ENCODE results near the gene ITPR2. TPM values are rescaled to one million over a fixed set of nuclear protein-coding genes. Genes with fewer than 3 reads are reported as not detected.

Gene ITPR2
- total RNA-seq, 1 donor from 2014 or later: 74.5 TPM

- H3K27me3 Mint-ChIP-seq: no peaks in the 10 kb centered on the region
- no peak overlapping the region for H3K4me3 Mint-ChIP-seq
- H3K36me3 Mint-ChIP-seq (ENCODE audit: low read depth): peaks cover 10% of the 10 kb centered on the region
- H3K9me3 Mint-ChIP-seq: no peaks in the 10 kb centered on the region
- H3K4me1 Mint-ChIP-seq: peaks cover 43% of the 10 kb centered on the region
- ChIA-PET CTCF (interaction anchor here (1.1 kb wide), 1 partner anchor 310 kb away, joined by 3 read pairs; no protein-coding TSS in a partner anchor), POLR2A (interaction anchor here (0.6 kb wide), 1 partner anchor 309 kb away, joined by 3 read pairs; no protein-coding TSS in a partner anchor)
- no peak for TF ChIP-seq CTCF (IDR thresholded peaks at IDR 0.05)
- DNase-seq (no peak), ATAC-seq (ENCODE audit: low read depth) (no peak)
- H3K27ac Mint-ChIP-seq: no peak overlapping the region
- intact Hi-C loops (cut with micrococcal nuclease): no loop called here
Observed at GRCh38 chr12:26466726-26467125, 366.3 kb downstream of the ITPR2 start.

- CTCF ChIA-PET: interaction anchor here (1.1 kb wide), 1 partner anchor 309 kb away, joined by 3 read pairs; no protein-coding TSS in a partner anchor
Observed at GRCh38 chr12:26465419-26466097, 367.4 kb downstream of the ITPR2 start.

GRCh38 chr12:26461776-26462175 is 371.2 kb downstream of the ITPR2 start:
- ChIA-PET CTCF (interaction anchor here (1.6 kb wide), 1 partner anchor 17 kb away, joined by 3 read pairs; no protein-coding TSS in a partner anchor), POLR2A (interaction anchor here (0.7 to 2.6 kb wide), 13 partner anchors 10 to 1408 kb away, joined by 3 to 17 read pairs (median 4); no protein-coding TSS in a partner anchor)
- no peak for DNase-seq
- H3K27ac Mint-ChIP-seq: peak overlapping the region; percentile 54
- peaks cover 24% of the 10 kb centered on the region for H3K4me1 Mint-ChIP-seq
- peak overlapping the region; percentile 22 for H3K4me3 Mint-ChIP-seq
- peak; percentile 79 for ATAC-seq (ENCODE audit: low read depth)
- no peaks in the 10 kb centered on the region for H3K27me3 Mint-ChIP-seq
- no peak for TF ChIP-seq CTCF (IDR thresholded peaks at IDR 0.05)
- peaks cover 33% of the 10 kb centered on the region for H3K36me3 Mint-ChIP-seq (ENCODE audit: low read depth)
- intact Hi-C loops (cut with micrococcal nuclease): loop anchor here (1.0 to 2.0 kb wide), 2 partner anchors 10 to 15 kb away; no protein-coding TSS in a partner anchor
- no peaks in the 10 kb centered on the region for H3K9me3 Mint-ChIP-seq

More at GRCh38 chr12:26465419-26466097, 367.4 kb downstream of the ITPR2 start:
- Mint-ChIP-seq H3K4me3 (no peak overlapping the region), H3K36me3 (ENCODE audit: low read depth) (peaks cover 10% of the 10 kb centered on the region), H3K27me3 (no peaks in the 10 kb centered on the region), H3K9me3 (no peaks in the 10 kb centered on the region), H3K4me1 (peaks cover 35% of the 10 kb centered on the region), H3K27ac (no peak overlapping the region)
- no peak for ATAC-seq (ENCODE audit: low read depth)
- TF ChIP-seq CTCF (IDR thresholded peaks at IDR 0.05): no peak
- no peak for DNase-seq
- intact Hi-C loops (cut with micrococcal nuclease): no loop called here
- POLR2A ChIA-PET: no interaction called here

- intact Hi-C loops (cut with micrococcal nuclease): loop anchor here (2.0 kb wide), 1 partner anchor 14 kb away; no protein-coding TSS in a partner anchor
- no peaks in the 10 kb centered on the region for H3K27me3 Mint-ChIP-seq
- TF ChIP-seq CTCF (IDR thresholded peaks at IDR 0.05): no peak
- H3K27ac Mint-ChIP-seq: no peak overlapping the region
- H3K36me3 Mint-ChIP-seq (ENCODE audit: low read depth): peaks cover 29% of the 10 kb centered on the region
- CTCF ChIA-PET: interaction anchor here (1.6 kb wide), 1 partner anchor 15 kb away, joined by 3 read pairs; no protein-coding TSS in a partner anchor
- ATAC-seq (ENCODE audit: low read depth) (no peak), DNase-seq (no peak)
- peaks cover 19% of the 10 kb centered on the region for H3K4me1 Mint-ChIP-seq
- no peaks in the 10 kb centered on the region for H3K9me3 Mint-ChIP-seq
- no peak overlapping the region for H3K4me3 Mint-ChIP-seq
- POLR2A ChIA-PET: interaction anchor here (0.8 to 2.6 kb wide), 2 partner anchors 13 to 336 kb away, joined by 10 to 17 read pairs; no protein-coding TSS in a partner anchor
Observed at GRCh38 chr12:26460361-26460760, 372.6 kb downstream of the ITPR2 start.

GRCh38 chr12:26455936-26456574 is 376.9 kb downstream of the ITPR2 start:
- H3K9me3 Mint-ChIP-seq: no peaks in the 10 kb centered on the region
- no peak for ATAC-seq (ENCODE audit: low read depth)
- intact Hi-C loops (cut with micrococcal nuclease): no loop called here
- ChIA-PET CTCF (no interaction called here), POLR2A (no interaction called here)
- TF ChIP-seq CTCF (IDR thresholded peaks at IDR 0.05): no peak
- no peak overlapping the region for H3K4me3 Mint-ChIP-seq
- H3K27ac Mint-ChIP-seq: no peak overlapping the region
- DNase-seq: no peak
- H3K27me3 Mint-ChIP-seq: no peaks in the 10 kb centered on the region
- H3K4me1 Mint-ChIP-seq: peaks cover 14% of the 10 kb centered on the region
- peaks cover 37% of the 10 kb centered on the region for H3K36me3 Mint-ChIP-seq (ENCODE audit: low read depth)

Measured in activated B cell treated with CpG ODN at 0.5 μM for 24 hours (primary cell).